HG02852 (cell line): Measurements from ENCODE around the gene SPCS3.
"Not testable (repeated sequence)": the region's sequence is repeated elsewhere in the genome, so short reads cannot be mapped to it uniquely, and the experiment has no call there.

Experiments
- ATAC-seq: cut with Tn5 transposase; IDR thresholded peaks from one replicate; pipeline ENCODE4 v1.9.1; 2021; ENCODE audit warnings: mild to moderate bottlenecking, moderate library complexity; ENCODE audit not compliant: unreplicated experiment

The SPCS3 gene

GRCh38 chr4:176342384-176342783 lies 22.6 kb downstream of the SPCS3 start:
- ATAC-seq, result no peak

GRCh38 chr4:176343286-176343685 lies 23.5 kb downstream of the SPCS3 start:
- no peak for ATAC-seq

DNA sequence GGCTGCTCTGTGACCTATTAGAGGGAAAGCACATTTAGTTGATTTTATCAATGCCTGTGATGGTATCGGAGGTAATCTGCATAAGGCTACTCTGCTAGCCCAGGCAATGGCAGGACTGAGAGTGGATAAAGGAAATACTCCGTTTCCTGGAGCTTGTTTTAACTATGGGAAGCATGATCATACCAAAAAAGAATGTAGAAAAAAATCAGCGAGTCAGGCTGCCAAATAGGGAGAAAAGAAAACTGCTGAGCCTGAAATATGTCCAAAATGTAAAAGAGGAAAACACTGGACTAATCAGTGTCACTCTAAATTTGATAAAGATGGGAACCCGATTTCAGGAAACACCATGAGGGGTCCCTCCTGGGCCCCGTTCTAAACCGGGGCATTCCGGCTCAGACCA lies 25.6 kb downstream of the SPCS3 start:
- not testable (repeated sequence) for ATAC-seq

DNA sequence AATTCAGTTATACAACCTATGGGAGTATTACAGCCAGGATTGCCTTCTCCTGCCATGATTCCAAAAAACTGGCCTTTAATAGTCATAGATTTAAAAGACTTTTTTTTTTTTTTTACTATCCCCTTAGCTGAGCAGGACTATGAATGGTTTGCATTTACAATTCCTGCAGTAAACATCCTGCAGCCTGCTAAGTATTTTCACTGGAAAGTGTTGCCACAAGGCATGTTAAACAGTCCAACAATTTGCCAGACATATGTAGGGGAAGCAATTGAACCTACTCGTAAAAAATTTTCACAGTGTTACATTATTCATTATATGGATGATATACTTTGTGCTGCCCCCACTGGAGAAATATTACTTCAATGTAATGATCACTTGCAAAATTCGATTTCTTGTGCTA lies 27.1 kb downstream of the SPCS3 start:
- ATAC-seq, result not testable (repeated sequence)

- ATAC-seq, result no peak
Observed at GRCh38 chr4:176350671-176351070, 30.9 kb downstream of the SPCS3 start.

GRCh38 chr4:176354884-176355283 lies 35.1 kb downstream of the SPCS3 start:
- no peak for ATAC-seq

DNA sequence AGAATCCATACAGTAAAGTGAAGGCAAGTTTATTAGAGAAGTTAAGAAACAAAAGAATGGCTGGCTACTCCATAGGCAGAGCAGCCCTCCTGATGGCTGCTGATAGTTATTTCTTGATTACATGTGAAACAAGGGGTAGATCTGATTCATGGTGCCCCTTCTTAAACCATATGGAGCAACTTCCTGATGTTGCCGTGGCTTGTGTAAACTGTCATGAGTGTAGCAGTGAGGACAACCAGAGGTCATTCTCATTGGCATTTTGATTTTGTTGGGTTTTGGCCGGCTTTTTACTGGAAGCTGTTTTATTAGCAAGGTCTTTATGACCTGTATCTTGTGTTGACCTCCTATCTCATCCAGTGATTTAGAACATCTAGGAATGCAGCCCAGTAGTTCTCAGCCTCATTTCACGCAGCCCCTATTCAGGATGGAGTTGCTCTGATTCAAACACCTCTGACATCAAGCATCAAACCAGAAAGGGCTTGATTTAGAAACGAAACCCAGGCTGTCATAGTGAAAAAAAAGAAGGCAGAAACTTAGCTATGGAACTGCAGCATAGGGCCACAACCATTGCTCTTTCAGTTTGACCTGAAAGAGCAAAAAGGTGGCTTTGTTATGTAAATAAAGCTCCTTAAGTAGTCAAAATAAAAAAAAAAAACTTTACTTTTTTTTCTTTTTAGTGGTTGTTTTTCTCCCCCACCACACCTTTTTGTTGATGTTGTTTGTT lies 37.8 kb downstream of the SPCS3 start:
- ATAC-seq, result peak; percentile 99

- ATAC-seq, result no peak
Observed at GRCh38 chr4:176358083-176358469, 38.3 kb downstream of the SPCS3 start.

DNA sequence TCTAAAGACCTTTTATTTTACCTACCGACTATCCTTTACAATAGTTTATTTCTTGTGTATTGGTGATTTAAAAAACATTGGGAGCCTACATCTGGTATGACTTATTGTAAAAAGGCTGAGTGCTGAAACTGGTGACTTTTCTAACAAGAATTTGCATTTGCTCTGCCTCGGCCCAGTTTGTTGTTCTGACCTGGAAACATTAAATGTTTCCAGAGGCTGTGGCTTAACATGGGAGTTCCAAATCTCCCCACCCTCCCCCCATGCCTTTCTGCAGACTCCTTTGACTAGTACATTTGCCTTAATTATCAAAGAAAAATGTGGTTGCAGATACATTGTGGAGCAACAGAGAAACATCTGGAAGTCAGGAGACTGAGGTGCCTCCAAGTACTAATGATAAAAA lies 39.8 kb downstream of the SPCS3 start:
- no peak for ATAC-seq

DNA sequence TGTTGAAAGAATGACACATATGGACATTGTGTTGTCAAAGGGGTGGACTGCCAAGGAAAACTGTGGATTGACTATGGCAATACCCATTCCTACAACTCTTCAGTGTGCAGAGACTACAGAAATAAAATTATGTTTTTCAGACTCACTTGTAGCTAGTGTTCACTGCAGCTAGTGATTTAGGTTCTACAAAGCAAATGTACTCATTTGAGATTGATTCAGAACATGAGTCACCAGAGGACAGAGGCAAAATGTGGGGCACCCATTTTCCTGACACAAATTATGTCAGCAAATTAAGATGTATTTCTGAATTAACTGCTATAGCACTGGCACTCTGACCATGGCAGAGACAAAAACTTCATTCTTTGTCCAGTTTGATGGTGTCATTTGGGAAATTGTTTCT lies 40.7 kb downstream of the SPCS3 start:
- ATAC-seq, result no peak

DNA sequence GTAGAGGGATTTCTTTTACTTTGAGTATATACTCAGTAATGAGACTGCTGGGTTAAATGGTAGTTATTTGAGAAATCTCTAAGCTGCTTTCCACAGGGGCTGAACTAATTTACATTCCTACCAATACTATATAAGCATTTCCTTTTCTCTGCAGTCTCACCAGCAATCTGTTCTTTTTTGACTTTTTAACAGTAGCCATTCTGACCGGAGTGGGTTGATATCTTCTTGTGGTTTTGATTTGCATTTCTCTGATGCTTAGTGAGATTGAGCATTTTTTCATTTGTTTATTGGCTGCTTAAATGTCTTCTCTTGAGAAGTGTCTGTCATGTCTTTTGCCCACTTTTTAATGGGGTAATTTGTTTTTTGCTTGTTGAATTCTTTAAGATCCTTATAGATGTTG lies 43.3 kb downstream of the SPCS3 start:
- peak; percentile 80 for ATAC-seq

DNA sequence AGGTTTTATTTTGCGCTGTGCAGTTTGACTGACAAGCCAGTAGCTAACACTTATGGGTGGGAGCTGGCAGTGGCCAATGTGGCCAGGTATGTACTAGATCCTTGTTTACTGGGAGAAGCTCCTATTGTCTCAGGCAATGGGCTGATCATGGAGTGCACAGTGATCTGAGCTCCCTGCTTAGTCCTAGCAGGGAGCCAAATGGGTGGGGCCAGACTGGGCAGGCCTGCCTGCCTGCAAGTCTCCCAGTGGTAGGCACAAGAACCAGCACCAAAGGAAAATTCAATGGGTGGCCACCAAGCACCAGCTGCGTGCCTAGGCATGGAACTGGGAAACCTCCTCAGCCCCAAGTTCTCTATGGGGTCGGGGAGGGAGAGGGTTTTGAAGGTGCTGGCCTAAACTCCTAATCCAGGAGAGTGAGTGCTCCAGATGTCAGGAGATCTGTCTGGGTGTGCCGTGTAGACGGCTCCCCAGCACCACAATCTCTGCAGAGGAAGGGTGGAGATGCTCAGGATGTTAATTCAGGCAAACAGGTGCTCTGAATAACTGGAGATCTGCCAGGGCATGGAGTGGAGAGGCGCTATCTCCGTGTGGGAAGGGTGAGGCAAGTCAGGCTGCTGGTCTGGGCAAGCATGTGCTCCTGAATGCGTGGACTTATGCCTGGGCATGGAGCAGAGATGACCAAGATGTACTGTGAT lies 48.2 kb downstream of the SPCS3 start:
- no peak for ATAC-seq

DNA sequence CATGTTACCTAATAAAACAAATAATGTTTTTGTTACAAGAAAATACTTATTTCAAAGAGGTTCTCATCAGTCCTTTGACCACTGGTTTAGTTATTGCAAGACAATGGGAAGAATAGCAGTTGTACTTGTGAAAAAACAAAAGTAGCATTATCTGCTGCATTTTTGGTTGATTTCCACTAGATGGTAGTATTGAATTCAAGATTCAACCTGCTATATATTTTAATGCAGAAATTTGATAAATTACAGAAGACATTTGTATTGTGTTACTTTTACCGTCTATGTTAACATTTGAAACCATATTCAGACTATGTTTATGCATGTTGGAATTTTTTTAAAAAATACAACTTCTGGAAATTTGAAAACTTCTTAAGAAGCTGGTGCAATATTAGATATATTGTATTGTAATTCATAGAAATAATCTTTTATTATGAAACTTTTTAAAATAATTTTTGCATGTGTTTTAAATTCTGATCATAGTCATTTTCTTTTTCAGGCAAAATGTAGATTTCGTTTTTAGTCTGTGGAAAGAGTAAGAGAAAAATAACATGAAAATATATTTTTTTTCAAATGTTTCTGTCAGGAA lies 56.4 kb downstream of the SPCS3 start:
- no peak for ATAC-seq

- ATAC-seq, result peak; percentile 91
Observed at GRCh38 chr4:176377780-176378179, 58.0 kb downstream of the SPCS3 start.

GRCh38 chr4:176380352-176381157 lies 60.8 kb downstream of the SPCS3 start:
- ATAC-seq, result peak; percentile 38
